Suprapubic skin (tissue), 4 donors: Measurements from ENCODE around the gene S100A12. TPM values are rescaled to one million over a fixed set of nuclear protein-coding genes. Genes with fewer than 3 reads are reported as not detected.
"Not testable (repeated sequence)": the region's sequence is repeated elsewhere in the genome, so short reads cannot be mapped to it uniquely, and the experiment has no call there.

Experiments
- DNase-seq, 2 donors: peaks; one replicate each; pipeline ENCODE4 v3.0.0-alpha.2; 2019; ENCODE audit warnings: low spot score in 2 of 2
- H3K27ac ChIP-seq: fragments of 200-600 bp; sonication (generic); one replicate; pipeline ENCODE4 v1.5.1; 2019
- H3K27me3 ChIP-seq: fragments of 200-600 bp; sonication (generic); one replicate; pipeline ENCODE4 v1.5.1; 2019
- H3K36me3 ChIP-seq: fragments of 200-600 bp; sonication (generic); one replicate; pipeline ENCODE4 v1.5.1; 2019
- H3K4me1 ChIP-seq: fragments of 200-600 bp; sonication (generic); one replicate; pipeline ENCODE4 v1.5.1; 2019
- H3K4me3 ChIP-seq: fragments of 200-600 bp; sonication (generic); one replicate; pipeline ENCODE4 v1.5.1; 2019; ENCODE audit warnings: mild to moderate bottlenecking
- H3K9me3 ChIP-seq: fragments of 200-600 bp; sonication (generic); one replicate; pipeline ENCODE4 v1.5.1; 2019
- CTCF ChIP-seq, 2 donors: fragments of 200-600 bp in 1 of 2; fragments of 450-650 bp in 1 of 2; sonication (generic) in 1 of 2; IDR thresholded peaks; one replicate each; pipeline ENCODE4 v1.5.1; 2016 to 2019; ENCODE audit warnings: antibody characterized with exemption in 2 of 2, mild to moderate bottlenecking in 1 of 2, moderate library complexity in 1 of 2
- EP300 ChIP-seq: sonication (generic); formaldehyde crosslinking; IDR thresholded peaks from one replicate; pipeline ENCODE4 v1.6.1; 2017; ENCODE audit warnings: antibody characterized with exemption
- POLR2A ChIP-seq, 2 donors: fragments of 450-650 bp; IDR thresholded peaks; one replicate each; pipeline ENCODE4 v1.6.1; 2017; ENCODE audit warnings: antibody characterized with exemption in 2 of 2, mild to moderate bottlenecking in 2 of 2, moderate library complexity in 2 of 2
- POLR2AphosphoS5 ChIP-seq, 3 donors: sonication (generic); formaldehyde crosslinking; IDR thresholded peaks; one replicate each; pipeline ENCODE4 v1.6.1; 2017; ENCODE audit warnings: antibody characterized with exemption in 3 of 3
- WGBS: methylation state at CpG from one replicate; pipeline ENCODE4 v1.1.5; 2018; 5-methylcytosine and 5-hydroxymethylcytosine counted together
- total RNA-seq, 4 donors: library from RNA; depleted of rRNA; stranded (reverse); fragments of >200 nt; gene quantifications; one replicate each; pipeline ENCODE4 v1.1.0, GENCODE V29; 2016

S100A12 gene
- total RNA-seq, 4 donors from 2014 or later = not detected

GRCh38 chr1:153347856-153348255, 27.6 kb downstream of the S100A12 start:
- no peaks in the 10 kb centered on the region for H3K36me3 ChIP-seq
- no peaks in the 10 kb centered on the region for H3K9me3 ChIP-seq
- WGBS = 41% methylated on average over 5 of the region's 7 CpGs
- H3K4me3 ChIP-seq = no peak overlapping the region
- no peak overlapping the region for H3K27ac ChIP-seq
- H3K4me1 ChIP-seq = peaks cover 34% of the 10 kb centered on the region
- peaks cover 24% of the 10 kb centered on the region for H3K27me3 ChIP-seq
- TF ChIP-seq CTCF (IDR thresholded peaks at IDR 0.05) = no peak
- TF ChIP-seq POLR2A (IDR thresholded peaks at IDR 0.05) = no peak
- peak in 1 of 2 donors; percentile 41 for DNase-seq

GRCh38 chr1:153347049-153347448, 28.4 kb downstream of the S100A12 start:
- Histone ChIP-seq H3K27me3 (peaks cover 24% of the 10 kb centered on the region), H3K4me1 (peaks cover 42% of the 10 kb centered on the region)
- H3K4me3 ChIP-seq, H3K36me3 ChIP-seq, H3K9me3 ChIP-seq, H3K27ac ChIP-seq: not testable (repeated sequence)
- peak in 1 of 2 donors; percentile 57 for DNase-seq
- 76% methylated on average over 14 of the region's 14 CpGs for WGBS

GRCh38 chr1:153346077-153346723, 29.2 kb downstream of the S100A12 start:
- H3K27me3 ChIP-seq = peaks cover 21% of the 10 kb centered on the region
- DNase-seq = no peak
- no peak overlapping the region for H3K4me3 ChIP-seq
- H3K9me3 ChIP-seq = no peaks in the 10 kb centered on the region
- peaks cover 42% of the 10 kb centered on the region for H3K4me1 ChIP-seq
- TF ChIP-seq POLR2A (IDR thresholded peaks at IDR 0.05) (no peak), CTCF (IDR thresholded peaks at IDR 0.05) (no peak), POLR2AphosphoS5 (IDR thresholded peaks at IDR 0.05) (no peak), EP300 (no peak)
- no peaks in the 10 kb centered on the region for H3K36me3 ChIP-seq
- 54% methylated on average over 6 of the region's 6 CpGs for WGBS
- H3K27ac ChIP-seq = no peak overlapping the region

GRCh38 chr1:153345187-153346076, 30.0 kb downstream of the S100A12 start:
- no peaks in the 10 kb centered on the region for H3K36me3 ChIP-seq
- H3K4me3 ChIP-seq = no peak overlapping the region
- peaks cover 21% of the 10 kb centered on the region for H3K27me3 ChIP-seq
- no peak for TF ChIP-seq POLR2A (IDR thresholded peaks at IDR 0.05)
- TF ChIP-seq POLR2AphosphoS5 (IDR thresholded peaks at IDR 0.05) = no peak
- no peak for TF ChIP-seq EP300
- TF ChIP-seq CTCF (IDR thresholded peaks at IDR 0.05) = no peak
- H3K9me3 ChIP-seq = no peaks in the 10 kb centered on the region
- 86% methylated on average over 6 of the region's 14 CpGs for WGBS
- peaks cover 42% of the 10 kb centered on the region for H3K4me1 ChIP-seq
- DNase-seq = peak in 1 of 2 donors; percentile 58
- no peak overlapping the region for H3K27ac ChIP-seq

- whole genome bisulfite sequencing = 31% methylated on average over 3 of the region's 3 CpGs
- H3K27me3 ChIP-seq = peaks cover 16% of the 10 kb centered on the region
- peaks cover 35% of the 10 kb centered on the region for H3K4me1 ChIP-seq
- H3K9me3 ChIP-seq = no peaks in the 10 kb centered on the region
- peak in 1 of 2 donors; percentile 32 for DNase-seq
- no peak for TF ChIP-seq CTCF (IDR thresholded peaks at IDR 0.05)
- no peak for TF ChIP-seq EP300
- no peak for TF ChIP-seq POLR2A (IDR thresholded peaks at IDR 0.05)
- TF ChIP-seq POLR2AphosphoS5 (IDR thresholded peaks at IDR 0.05) = no peak
- no peak overlapping the region for H3K27ac ChIP-seq
- no peak overlapping the region for H3K4me3 ChIP-seq
- no peaks in the 10 kb centered on the region for H3K36me3 ChIP-seq
Observed at GRCh38 chr1:153344718-153345025, 30.7 kb downstream of the S100A12 start.
